Breast epithelium (tissue), 4 donors: ENCODE data around the gene NDUFAB1. TPM values are rescaled to one million over a fixed set of nuclear protein-coding genes. Genes with fewer than 3 reads are reported as not detected.
"Not testable (repeated sequence)": the region's sequence is repeated elsewhere in the genome, so short reads cannot be mapped to it uniquely, and the experiment has no call there.

Experiments used
- DNase-seq, 2 donors: peaks; one replicate each; pipeline ENCODE4 v3.0.0-alpha.2; 2019; ENCODE audit warnings: low spot score in 2 of 2
- H3K27ac ChIP-seq, 2 donors: fragments of 200-600 bp; sonication (generic) in 1 of 2; one replicate each; pipeline ENCODE4 v1.5.1; 2016 to 2019; ENCODE audit warnings: mild to moderate bottlenecking in 1 of 2
- H3K27me3 ChIP-seq, 2 donors: fragments of 200-600 bp; sonication (generic) in 1 of 2; one replicate each; pipeline versions ENCODE4 v1.5.1 to v1.6.0; 2017 to 2019; ENCODE audit warnings: control low read depth in 1 of 2, mild to moderate bottlenecking in 1 of 2
- H3K36me3 ChIP-seq: fragments of 200-600 bp; one replicate; pipeline ENCODE4 v1.5.1; 2019
- H3K4me1 ChIP-seq, 2 donors: fragments of 200-600 bp; sonication (generic); one replicate each; pipeline ENCODE4 v1.5.1; 2016 to 2019; ENCODE audit warnings: control low read depth in 1 of 2
- H3K4me3 ChIP-seq, 3 donors: fragments of 200-600 bp; sonication (generic); 1 replicate in 2 of 3; 2 replicates in 1 of 3; pipeline ENCODE4 v1.5.1; 2016 to 2019; ENCODE audit warnings: mild to moderate bottlenecking in 3 of 3, moderate library complexity in 2 of 3
- H3K9me3 ChIP-seq, 2 donors: fragments of 200-600 bp; sonication (generic) in 1 of 2; one replicate each; pipeline ENCODE4 v1.5.1; 2016 to 2019; ENCODE audit warnings: control low read depth in 1 of 2
- POLR2A ChIP-seq: fragments of 450-650 bp; IDR thresholded peaks from one replicate; pipeline ENCODE4 v1.6.1; 2016; ENCODE audit warnings: antibody characterized with exemption, mild to moderate bottlenecking, moderate library complexity
- POLR2AphosphoS5 ChIP-seq, 3 donors: sonication (generic); formaldehyde crosslinking; IDR thresholded peaks; one replicate each; pipeline ENCODE4 v1.6.1; 2017; ENCODE audit warnings: antibody characterized with exemption in 3 of 3
- intact Hi-C: fragments of 100-400 bp; cut with DNase I; formaldehyde crosslinking; loops from one replicate; pipeline ENCODE4 v1.15.1; 2023; ENCODE audit warnings: low total_unique reads
- total RNA-seq, 3 donors: library from RNA; depleted of rRNA; stranded (reverse); fragments of >200 nt; gene quantifications; one replicate each; pipeline ENCODE4 v1.1.0, GENCODE V29; 2016
- TF ChIP-seq, protein P1 (sequence below), 3 donors: fragments of 450-650 bp; IDR thresholded peaks; one replicate each; pipeline ENCODE4 v1.5.1; 2016 to 2017; ENCODE audit warnings: antibody characterized with exemption in 3 of 3, mild to moderate bottlenecking in 3 of 3, moderate library complexity in 3 of 3

NDUFAB1 gene
- total RNA-seq, 3 donors from 2014 or later: 59.4 to 75.1 (median 64.6) TPM

DNA sequence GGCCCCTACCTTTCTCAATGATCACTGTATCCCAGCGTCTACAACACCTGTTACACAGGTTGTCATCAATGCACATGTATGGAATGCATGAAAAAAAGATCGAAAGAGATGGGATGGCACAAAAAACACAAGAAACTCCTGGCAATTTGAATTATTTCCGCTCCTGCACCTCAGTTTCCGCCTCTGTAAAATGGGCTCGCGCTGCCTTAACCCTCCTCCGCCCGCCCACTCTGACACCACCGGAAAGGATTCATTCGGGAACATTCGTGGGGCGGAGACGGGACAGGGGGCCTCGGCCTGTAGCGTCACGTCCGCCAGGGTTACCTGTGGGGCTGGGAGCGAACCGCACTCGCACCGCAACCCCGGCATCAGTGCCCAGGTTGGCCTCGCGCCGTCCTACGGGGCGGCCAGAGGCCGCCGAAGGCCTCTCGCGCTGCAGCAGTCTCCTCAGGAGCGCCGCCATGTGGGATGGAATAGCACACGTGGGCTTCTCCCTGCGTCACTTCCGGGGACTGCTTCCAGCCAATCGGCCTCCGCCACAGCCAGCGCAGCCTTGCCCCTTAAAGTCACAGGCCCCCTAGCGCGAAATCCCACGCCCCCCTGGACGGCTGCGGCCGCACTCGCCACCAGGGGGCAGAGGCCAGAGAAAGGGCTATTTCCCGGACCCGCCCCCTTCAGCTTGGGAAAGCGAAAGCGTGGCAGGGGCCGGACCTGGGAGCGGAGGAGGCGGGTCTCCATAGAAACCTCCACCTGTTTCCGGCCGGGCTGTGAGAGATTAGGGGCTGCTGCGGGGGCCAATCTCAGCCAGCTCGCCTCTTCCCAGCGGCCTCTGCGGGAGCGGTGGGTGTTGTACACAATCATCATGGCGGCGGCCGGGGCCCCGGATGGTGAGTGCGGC, 39.0 kb downstream of the NDUFAB1 start, which contains the start of the genes EARS2 and UBFD1:
Gene EARS2 (minus strand): TSS at position 470 of the 898 bp plus-strand sequence. CDS start 7 bp downstream, at position 463.
Gene UBFD1 (plus strand): TSS at position 847 of the 898 bp plus-strand sequence. CDS start 16 bp downstream, at position 863.
- Histone ChIP-seq H3K4me3 (peak within 1 kb of the TSS; percentile 92 to 98 (median 96)), H3K4me1 (peaks cover 0 to 12% of the 10 kb centered on the region in 2 donors), H3K9me3 (no peaks in the 10 kb centered on the region), H3K27ac (peak within 1 kb of the TSS; percentile 94 to 95), H3K27me3 (no peaks in the 10 kb centered on the region), H3K36me3 (no peaks in the 10 kb centered on the region)
- TF ChIP-seq POLR2AphosphoS5 (IDR thresholded peaks at IDR 0.05): peak; percentile 71 to 77 (median 74)
- TF ChIP-seq, protein P1, sequence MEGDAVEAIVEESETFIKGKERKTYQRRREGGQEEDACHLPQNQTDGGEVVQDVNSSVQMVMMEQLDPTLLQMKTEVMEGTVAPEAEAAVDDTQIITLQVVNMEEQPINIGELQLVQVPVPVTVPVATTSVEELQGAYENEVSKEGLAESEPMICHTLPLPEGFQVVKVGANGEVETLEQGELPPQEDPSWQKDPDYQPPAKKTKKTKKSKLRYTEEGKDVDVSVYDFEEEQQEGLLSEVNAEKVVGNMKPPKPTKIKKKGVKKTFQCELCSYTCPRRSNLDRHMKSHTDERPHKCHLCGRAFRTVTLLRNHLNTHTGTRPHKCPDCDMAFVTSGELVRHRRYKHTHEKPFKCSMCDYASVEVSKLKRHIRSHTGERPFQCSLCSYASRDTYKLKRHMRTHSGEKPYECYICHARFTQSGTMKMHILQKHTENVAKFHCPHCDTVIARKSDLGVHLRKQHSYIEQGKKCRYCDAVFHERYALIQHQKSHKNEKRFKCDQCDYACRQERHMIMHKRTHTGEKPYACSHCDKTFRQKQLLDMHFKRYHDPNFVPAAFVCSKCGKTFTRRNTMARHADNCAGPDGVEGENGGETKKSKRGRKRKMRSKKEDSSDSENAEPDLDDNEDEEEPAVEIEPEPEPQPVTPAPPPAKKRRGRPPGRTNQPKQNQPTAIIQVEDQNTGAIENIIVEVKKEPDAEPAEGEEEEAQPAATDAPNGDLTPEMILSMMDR (IDR thresholded peaks at IDR 0.05): peak; percentile 90 to 97 (median 95)
- TF ChIP-seq POLR2A: no peak
- peak; percentile 97 to 98 for DNase-seq
- intact Hi-C loops: no loop called here

DNA sequence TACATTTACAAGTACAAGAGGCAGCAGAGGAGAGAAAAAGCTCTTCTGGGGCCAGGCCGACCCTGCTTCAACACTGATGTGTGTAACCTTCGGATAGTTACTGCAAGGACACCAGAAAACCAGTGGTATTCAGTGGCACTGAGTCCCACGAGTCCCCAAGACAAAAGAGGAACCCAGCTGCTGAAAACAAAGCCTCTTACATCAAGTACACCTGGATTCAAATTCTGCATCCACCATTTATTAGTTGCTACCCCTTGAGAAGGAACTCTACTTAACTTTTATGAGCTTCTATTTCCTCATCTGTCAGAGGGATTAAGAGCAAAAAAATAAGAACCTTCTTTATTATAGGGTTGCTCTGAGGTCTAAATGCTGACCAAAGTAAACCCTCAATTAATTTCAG, 41.6 kb downstream of the NDUFAB1 start:
- no peak overlapping the region for H3K4me3 ChIP-seq
- no peaks in the 10 kb centered on the region for H3K27me3 ChIP-seq
- no peaks in the 10 kb centered on the region for H3K36me3 ChIP-seq
- H3K27ac ChIP-seq: no peak overlapping the region
- no peak for DNase-seq
- no peaks in the 10 kb centered on the region for H3K9me3 ChIP-seq
- H3K4me1 ChIP-seq: peaks cover 0 to 12% of the 10 kb centered on the region in 2 donors
- intact Hi-C loops: no loop called here
- TF ChIP-seq POLR2AphosphoS5 (IDR thresholded peaks at IDR 0.05) (no peak), POLR2A (no peak)
- TF ChIP-seq, protein P1 (IDR thresholded peaks at IDR 0.05): no peak

DNA sequence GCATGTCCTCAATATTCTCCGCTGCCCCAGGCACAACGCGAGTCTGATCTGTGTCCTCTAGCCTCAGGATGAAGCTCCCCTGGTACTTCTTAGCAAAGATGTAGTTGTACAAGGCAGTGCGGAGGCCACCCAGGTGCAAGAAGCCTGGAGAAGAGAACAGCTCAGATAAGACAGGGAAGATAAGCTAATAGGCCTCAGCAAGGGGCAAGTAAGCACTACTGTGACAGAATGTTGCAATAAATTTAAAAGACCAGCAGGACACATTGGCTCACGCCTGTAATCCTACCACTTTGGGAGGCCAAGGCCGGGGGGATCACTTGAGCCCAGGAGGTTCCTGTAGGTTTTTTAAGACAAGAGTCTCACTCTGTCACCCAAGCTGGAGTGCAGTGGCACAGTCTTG, 44.0 kb downstream of the NDUFAB1 start:
- no peak overlapping the region for H3K4me3 ChIP-seq
- intact Hi-C loops: no loop called here
- H3K9me3 ChIP-seq: no peaks in the 10 kb centered on the region
- H3K27ac ChIP-seq: no peak overlapping the region
- no peaks in the 10 kb centered on the region for H3K4me1 ChIP-seq
- DNase-seq: no peak
- peaks cover 5% of the 10 kb centered on the region for H3K36me3 ChIP-seq
- no peaks in the 10 kb centered on the region for H3K27me3 ChIP-seq
- TF ChIP-seq, protein P1 (IDR thresholded peaks at IDR 0.05): no peak
- no peak for TF ChIP-seq POLR2AphosphoS5 (IDR thresholded peaks at IDR 0.05)
- TF ChIP-seq POLR2A: no peak

DNA sequence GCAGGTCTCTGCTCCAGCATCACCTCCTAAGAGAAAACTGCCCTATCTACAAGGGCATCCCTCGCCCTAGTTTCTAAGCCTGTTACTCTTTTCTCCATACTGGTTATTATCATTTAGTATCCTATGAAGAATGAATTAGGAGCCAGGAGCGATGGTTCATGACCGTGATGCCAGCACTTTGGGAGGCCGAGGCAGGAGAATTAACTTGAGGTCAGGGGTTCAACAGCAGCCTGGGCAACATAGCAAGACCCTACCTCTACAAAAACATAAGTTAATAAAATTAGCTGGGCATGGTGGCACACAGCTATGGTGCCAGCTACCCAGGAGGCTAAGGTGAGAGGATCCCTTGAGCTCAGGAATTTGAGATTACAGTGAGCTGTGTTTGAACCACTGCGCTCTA, 46.2 kb downstream of the NDUFAB1 start:
- H3K36me3 ChIP-seq: peaks cover 5% of the 10 kb centered on the region
- no peak overlapping the region for H3K27ac ChIP-seq
- H3K4me3 ChIP-seq: no peak overlapping the region
- H3K27me3 ChIP-seq: no peaks in the 10 kb centered on the region
- intact Hi-C loops: no loop called here
- no peak for TF ChIP-seq POLR2AphosphoS5 (IDR thresholded peaks at IDR 0.05)
- TF ChIP-seq POLR2A: no peak
- TF ChIP-seq, protein P1 (IDR thresholded peaks at IDR 0.05): no peak
- no peaks in the 10 kb centered on the region for H3K4me1 ChIP-seq
- DNase-seq: no peak
- H3K9me3 ChIP-seq: no peaks in the 10 kb centered on the region

DNA sequence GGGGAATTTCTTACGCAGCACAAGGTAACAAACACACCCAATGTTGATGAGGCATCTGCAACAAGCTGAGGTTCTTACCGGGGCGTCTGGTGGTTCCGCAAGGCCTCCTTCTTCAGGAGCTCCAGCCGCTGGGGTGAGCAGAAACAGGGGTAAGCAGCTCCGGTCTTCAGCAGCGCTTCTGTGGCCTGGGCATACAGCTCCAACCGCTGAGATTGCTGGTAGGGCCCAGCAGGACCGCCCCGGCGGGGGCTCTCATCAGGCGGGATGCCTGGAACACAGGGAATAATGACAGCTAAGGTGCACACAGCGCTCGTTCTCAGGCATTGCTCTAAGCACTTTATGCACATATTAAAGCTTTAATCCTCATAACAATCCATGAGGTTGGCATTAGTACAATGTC, 51.7 kb downstream of the NDUFAB1 start:
- Histone ChIP-seq H3K36me3 (peaks cover 12% of the 10 kb centered on the region), H3K4me1 (no peaks in the 10 kb centered on the region), H3K4me3 (no peak overlapping the region), H3K9me3 (no peaks in the 10 kb centered on the region), H3K27ac (no peak overlapping the region), H3K27me3 (no peaks in the 10 kb centered on the region)
- DNase-seq: no peak
- intact Hi-C loops: no loop called here
- TF ChIP-seq, protein P1 (IDR thresholded peaks at IDR 0.05): no peak
- TF ChIP-seq POLR2AphosphoS5 (IDR thresholded peaks at IDR 0.05): no peak
- no peak for TF ChIP-seq POLR2A

DNA sequence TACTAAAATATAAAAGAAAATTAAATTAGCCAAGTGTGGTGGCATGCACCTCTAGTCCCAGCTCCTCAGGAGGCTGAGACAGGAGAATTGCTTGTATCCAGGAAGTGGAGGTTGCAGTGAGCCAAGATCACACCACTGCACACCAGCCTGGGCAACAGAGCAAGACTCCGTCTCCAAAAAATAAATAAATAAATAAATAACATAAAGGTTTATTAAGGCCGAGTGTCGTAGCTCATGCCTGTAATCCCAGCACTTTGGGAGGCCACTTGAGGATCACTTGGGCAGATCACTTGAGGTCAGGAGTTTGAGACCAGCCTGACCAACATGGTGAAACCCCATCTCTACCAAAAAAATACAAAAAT, 55.3 kb downstream of the NDUFAB1 start:
- H3K9me3 ChIP-seq, intact Hi-C loops, H3K36me3 ChIP-seq, DNase-seq, H3K27me3 ChIP-seq, H3K4me3 ChIP-seq, H3K4me1 ChIP-seq, H3K27ac ChIP-seq: not testable (repeated sequence)
